PC-9 (cell line): Measurements from ENCODE around the gene POTEM. TPM values are rescaled to one million over a fixed set of nuclear protein-coding genes. Genes with fewer than 3 reads are reported as not detected.
"Not testable (repeated sequence)": the region's sequence is repeated elsewhere in the genome, so short reads cannot be mapped to it uniquely, and the experiment has no call there.

Source experiments
- BruUV-seq: library from RNA; stranded (reverse); fragments of 400-500 nt; replicated peaks from 2 replicates; lab custom pipeline; 2021; lab: Mats Ljungman, UMichigan
- CTCF ChIA-PET: fragments of 300-600 bp; sonication (Branson Sonifier 250); formaldehyde crosslinking; loops from one replicate; lab custom pipeline; 2022; ENCODE audit warnings: antibody characterized with exemption; lab: Charles Lee
- POLR2A ChIA-PET: fragments of 300-600 bp; sonication (Branson Sonifier 250); formaldehyde crosslinking; loops from one replicate; lab custom pipeline; 2022; ENCODE audit warnings: antibody characterized with exemption; ENCODE audit not compliant: unreplicated experiment; lab: Charles Lee
- DNase-seq, 2 experiments: peaks; one replicate each; pipeline versions ENCODE4 v3.0.0 to v3.0.0-alpha.2; 2015 to 2022; ENCODE audit warnings: mixed read lengths in 1 of 2
- H2AFZ ChIP-seq: fragments of 200-600 bp; sonication (generic); 2 replicates; pipeline ENCODE4 v1.8.1; 2017; ENCODE audit warnings: antibody characterized with exemption
- H3F3A ChIP-seq: fragments of 200-600 bp; sonication (generic); 2 replicates; pipeline ENCODE4 v1.8.1; 2017; ENCODE audit warnings: antibody characterized with exemption, mild to moderate bottlenecking, low read depth; ENCODE audit not compliant: insufficient read depth
- H3K27ac ChIP-seq: fragments of 200-600 bp; sonication (generic); 2 replicates; pipeline ENCODE4 v1.6.1; 2016; ENCODE audit warnings: mixed run types
- H3K27me3 ChIP-seq: fragments of 200-600 bp; sonication (generic); 2 replicates; pipeline ENCODE4 v1.6.1; 2016; ENCODE audit warnings: low read depth, mixed run types; ENCODE audit not compliant: insufficient read depth
- H3K36me3 ChIP-seq: fragments of 200-600 bp; sonication (generic); 2 replicates; pipeline ENCODE4 v1.6.1; 2016; ENCODE audit warnings: low read depth, mixed run types
- H3K4me1 ChIP-seq: fragments of 200-600 bp; sonication (generic); replicated peaks from 2 replicates; pipeline ENCODE4 v1.6.1; 2016; ENCODE audit warnings: mixed run types; ENCODE audit not compliant: insufficient read depth
- H3K4me2 ChIP-seq: fragments of 200-600 bp; sonication (generic); 2 replicates; pipeline ENCODE4 v1.6.1; 2017; ENCODE audit warnings: mixed run types
- H3K4me3 ChIP-seq: fragments of 200-600 bp; sonication (generic); 2 replicates; pipeline ENCODE4 v1.6.1; 2016; ENCODE audit warnings: mixed run types
- H3K79me2 ChIP-seq: fragments of 200-600 bp; sonication (generic); 2 replicates; pipeline ENCODE4 v1.6.1; 2017; ENCODE audit warnings: low read depth, mixed run types
- H3K9me2 ChIP-seq: fragments of 200-600 bp; sonication (generic); 2 replicates; pipeline ENCODE4 v1.8.1; 2017; ENCODE audit warnings: mild to moderate bottlenecking; ENCODE audit not compliant: insufficient read depth
- H3K9me3 ChIP-seq: fragments of 200-600 bp; sonication (generic); 2 replicates; pipeline ENCODE4 v1.8.1; 2016; ENCODE audit warnings: low read depth; ENCODE audit not compliant: insufficient read depth
- H4K20me1 ChIP-seq: fragments of 200-600 bp; sonication (generic); 2 replicates; pipeline ENCODE4 v1.8.1; 2017; ENCODE audit not compliant: insufficient read depth
- intact Hi-C: fragments of 100-400 bp; cut with micrococcal nuclease; formaldehyde crosslinking; loops from one replicate; pipeline ENCODE4 v1.10.0; 2022; ENCODE audit not compliant: unreplicated experiment
- total RNA-seq: library from RNA; stranded (reverse); gene quantifications from 2 replicates; pipeline ENCODE4 v1.2.3, GENCODE V29; 2021

The POTEM gene
- total RNA-seq, 1 experiment from 2014 or later, result not detected

DNA sequence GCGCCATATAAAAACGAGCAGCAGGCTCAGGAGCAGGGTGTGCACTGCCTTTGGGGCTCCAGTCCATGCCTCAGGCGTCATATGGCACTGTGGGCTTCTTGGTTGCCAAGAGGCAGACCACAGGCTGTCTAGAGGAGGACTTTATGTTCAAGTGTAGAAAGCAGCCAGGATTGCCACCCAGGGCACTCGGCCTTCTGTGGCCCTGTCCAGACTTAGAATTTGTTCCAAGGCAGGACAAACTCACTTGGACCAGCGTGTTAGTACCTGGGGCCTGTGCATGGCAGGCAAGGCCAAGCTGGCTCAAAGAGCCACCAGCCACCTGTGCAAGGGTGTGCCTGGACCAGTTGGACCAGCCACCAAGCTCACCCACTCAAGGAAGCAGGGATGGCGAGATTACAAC is 40.4 kb downstream of the POTEM start:
- DNase-seq, H3K27me3 ChIP-seq, POLR2A ChIA-PET, CTCF ChIA-PET, H2AFZ ChIP-seq, BruUV-seq, H3K4me3 ChIP-seq, H3K9me3 ChIP-seq, H3K27ac ChIP-seq, H3K4me2 ChIP-seq, intact Hi-C loops, H4K20me1 ChIP-seq, H3K79me2 ChIP-seq, H3K36me3 ChIP-seq, H3K9me2 ChIP-seq, H3K4me1 ChIP-seq, H3F3A ChIP-seq: not testable (repeated sequence)

DNA sequence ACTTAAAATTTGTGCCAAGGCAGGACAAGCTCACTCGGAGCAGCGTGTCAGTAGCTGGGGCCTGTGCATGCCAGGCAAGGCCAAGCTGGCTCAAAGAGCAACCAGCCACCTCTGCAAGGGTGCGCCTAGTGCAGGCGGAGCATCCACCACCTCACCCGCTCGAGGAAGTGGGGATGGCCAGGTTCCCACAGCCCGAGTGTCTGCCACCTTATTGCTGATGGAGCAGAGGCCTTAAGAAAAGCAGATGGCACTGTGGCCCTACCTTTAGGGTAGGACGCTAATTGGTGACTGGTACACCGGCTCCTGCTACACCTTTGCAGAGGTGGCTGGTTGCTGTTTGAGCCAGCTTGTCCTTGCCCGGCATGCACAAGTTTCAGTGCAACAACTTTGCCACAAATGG is 43.8 kb downstream of the POTEM start:
- H3K9me2 ChIP-seq, DNase-seq, H3K36me3 ChIP-seq, H4K20me1 ChIP-seq, BruUV-seq, H3F3A ChIP-seq, H3K4me2 ChIP-seq, H3K27ac ChIP-seq, POLR2A ChIA-PET, H3K4me1 ChIP-seq, H2AFZ ChIP-seq, H3K27me3 ChIP-seq, CTCF ChIA-PET, H3K9me3 ChIP-seq, H3K79me2 ChIP-seq, intact Hi-C loops, H3K4me3 ChIP-seq: not testable (repeated sequence)

DNA sequence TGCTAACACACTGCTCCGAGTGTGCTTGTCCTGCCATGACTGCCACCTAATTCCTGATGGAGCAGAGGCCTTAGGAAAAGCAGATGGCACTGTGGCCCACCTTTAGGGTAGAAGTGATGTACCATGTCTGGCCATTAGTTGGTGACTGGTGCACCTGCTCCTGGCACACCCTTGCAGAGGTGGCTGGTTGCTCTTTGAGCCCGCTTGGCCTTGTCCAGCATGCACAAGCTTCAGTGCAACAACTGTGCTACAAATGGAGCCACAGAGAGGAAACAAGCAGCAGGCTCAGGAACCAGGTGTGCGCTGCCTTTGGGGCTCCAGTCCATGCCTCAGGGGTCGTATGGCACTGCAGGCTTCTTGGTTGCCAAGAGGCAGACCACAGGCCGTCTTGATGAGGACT is 44.5 kb downstream of the POTEM start:
- BruUV-seq, H3K79me2 ChIP-seq, H3K4me3 ChIP-seq, H3K9me3 ChIP-seq, intact Hi-C loops, H3K9me2 ChIP-seq, H3F3A ChIP-seq, H2AFZ ChIP-seq, CTCF ChIA-PET, POLR2A ChIA-PET, H3K27me3 ChIP-seq, H3K36me3 ChIP-seq, DNase-seq, H3K4me1 ChIP-seq, H4K20me1 ChIP-seq, H3K27ac ChIP-seq, H3K4me2 ChIP-seq: not testable (repeated sequence)

DNA sequence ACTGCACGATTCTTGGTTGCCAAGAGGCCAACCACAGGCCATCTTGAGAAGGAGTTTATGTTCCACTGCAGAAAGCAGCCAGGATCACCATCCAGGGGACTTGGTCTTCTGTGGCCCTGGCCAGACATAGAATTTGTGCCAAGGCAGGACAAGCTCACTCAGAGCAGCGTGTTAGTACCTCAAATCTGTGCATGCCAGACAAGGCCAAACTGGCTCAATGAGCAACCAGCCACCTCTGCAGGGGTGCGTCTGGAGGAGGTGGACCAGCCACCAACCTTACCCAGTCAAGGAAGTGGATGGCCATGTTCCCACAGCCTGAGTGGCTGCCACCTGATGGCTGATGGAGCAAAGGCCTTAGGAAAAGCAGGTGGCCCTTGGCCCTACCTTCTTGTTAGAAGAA is 48.0 kb downstream of the POTEM start:
- H3K79me2 ChIP-seq, H3K27me3 ChIP-seq, H3K36me3 ChIP-seq, DNase-seq, H3K9me3 ChIP-seq, H3K4me1 ChIP-seq, H3F3A ChIP-seq, H3K4me3 ChIP-seq, CTCF ChIA-PET, BruUV-seq, H3K4me2 ChIP-seq, H2AFZ ChIP-seq, H3K9me2 ChIP-seq, H3K27ac ChIP-seq, intact Hi-C loops, H4K20me1 ChIP-seq, POLR2A ChIA-PET: not testable (repeated sequence)

DNA sequence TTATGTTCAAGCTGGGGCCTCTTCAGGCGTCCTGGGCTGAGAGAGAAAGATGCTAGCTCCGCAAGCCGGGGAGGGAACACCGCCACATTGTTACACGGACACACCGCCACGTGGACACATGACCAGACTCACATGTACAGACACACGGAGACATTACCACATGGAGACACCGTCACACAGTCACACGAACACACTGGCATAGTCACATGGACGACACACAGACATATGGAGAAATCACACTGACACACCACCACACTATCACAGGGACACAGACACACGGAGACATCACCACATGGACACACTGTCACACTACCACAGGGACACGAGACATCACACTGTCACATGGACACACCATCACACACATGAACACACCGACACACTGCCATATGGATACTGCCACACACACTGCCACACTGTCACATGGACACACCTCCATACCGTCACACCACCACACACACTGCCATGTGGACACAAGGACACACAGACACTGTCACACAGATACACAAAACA is 57.9 kb downstream of the POTEM start:
- H3K4me2 ChIP-seq, H3K9me3 ChIP-seq, H3F3A ChIP-seq, H3K4me3 ChIP-seq, DNase-seq, H3K27me3 ChIP-seq, H2AFZ ChIP-seq, H4K20me1 ChIP-seq, BruUV-seq, H3K9me2 ChIP-seq, H3K36me3 ChIP-seq, H3K27ac ChIP-seq, H3K79me2 ChIP-seq, intact Hi-C loops, CTCF ChIA-PET, POLR2A ChIA-PET, H3K4me1 ChIP-seq: not testable (repeated sequence)

DNA sequence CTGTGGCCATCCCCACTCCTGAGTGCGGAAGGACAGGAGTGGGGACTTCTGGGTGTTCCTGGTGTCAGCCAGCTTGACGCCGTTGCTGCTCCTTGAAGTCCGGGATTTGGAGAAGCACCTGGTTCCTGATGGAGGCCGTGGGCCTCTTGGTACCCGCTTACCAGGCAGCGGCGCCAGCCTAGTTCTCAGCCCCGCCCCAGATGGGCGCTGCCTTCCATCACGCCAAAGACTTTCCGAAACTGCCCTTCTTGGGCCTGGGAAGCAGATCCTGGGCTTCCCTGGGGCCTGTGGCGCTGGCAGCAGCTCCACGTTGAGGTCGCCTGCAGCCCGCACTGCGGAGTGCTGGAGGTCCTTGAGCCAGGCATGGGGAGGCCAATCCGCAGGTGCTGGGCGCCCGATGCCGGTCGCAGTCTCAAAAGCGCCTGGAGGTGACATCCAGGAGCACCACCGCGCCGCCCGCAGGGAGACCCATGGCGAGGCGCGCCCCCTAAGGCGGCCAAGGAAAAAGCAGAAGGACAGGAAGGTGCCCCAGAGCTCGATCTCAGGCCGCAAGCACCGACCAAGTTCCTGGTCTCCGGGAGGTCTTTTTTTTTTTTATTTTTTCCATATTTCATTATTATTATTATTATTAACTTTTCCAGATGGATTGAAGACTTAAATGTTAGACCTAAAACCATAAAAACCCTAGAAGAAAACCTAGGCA is 59.6 kb downstream of the POTEM start:
- H3K27me3 ChIP-seq, H3K4me1 ChIP-seq, H3K79me2 ChIP-seq, DNase-seq, H3K4me2 ChIP-seq, H2AFZ ChIP-seq, H3K27ac ChIP-seq, CTCF ChIA-PET, H3K9me2 ChIP-seq, POLR2A ChIA-PET, H3K4me3 ChIP-seq, H3K36me3 ChIP-seq, intact Hi-C loops, H3F3A ChIP-seq, H3K9me3 ChIP-seq, H4K20me1 ChIP-seq, BruUV-seq: not testable (repeated sequence)

DNA sequence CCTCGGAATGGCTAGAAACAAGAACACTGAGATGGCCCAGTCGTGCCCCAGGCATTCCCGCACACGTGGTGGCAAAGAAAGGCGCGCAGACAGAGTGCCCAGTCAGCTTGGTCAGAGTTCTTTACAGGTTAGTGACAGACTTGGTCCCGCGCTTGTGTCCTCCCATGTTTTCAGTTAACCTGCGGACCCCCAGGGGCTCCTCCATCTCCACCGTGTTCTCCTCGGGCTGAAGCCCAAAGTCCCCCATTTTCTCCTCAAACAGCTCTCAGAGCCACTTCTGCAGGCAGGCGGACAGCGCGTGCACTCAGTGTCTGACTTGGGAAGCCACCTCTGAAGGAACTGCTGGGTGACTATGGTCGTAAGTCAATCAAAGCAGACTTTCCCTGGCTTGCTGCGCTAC is 60.7 kb downstream of the POTEM start:
- H3K27ac ChIP-seq, H4K20me1 ChIP-seq, H3K9me2 ChIP-seq, H3K27me3 ChIP-seq, intact Hi-C loops, POLR2A ChIA-PET, H3K9me3 ChIP-seq, H3K4me3 ChIP-seq, H3F3A ChIP-seq, DNase-seq, H2AFZ ChIP-seq, H3K4me1 ChIP-seq, H3K36me3 ChIP-seq, BruUV-seq, H3K79me2 ChIP-seq, H3K4me2 ChIP-seq, CTCF ChIA-PET: not testable (repeated sequence)
